AG04450 (cell line): Measurements from ENCODE around the gene MYO1A. TPM values are rescaled to one million over a fixed set of nuclear protein-coding genes. Genes with fewer than 3 reads are reported as not detected.

ENCODE experiments used
- CTCF ChIA-PET: fragments of 300-600, 350-600 bp; formaldehyde crosslinking; extraction: SDS; loops from one replicate; lab custom pipeline; 2022; ENCODE audit warnings: antibody characterized with exemption, inconsistent platforms; lab: Charles Lee
- POLR2A ChIA-PET: fragments of 350-600 bp; formaldehyde crosslinking; extraction: SDS; loops from one replicate; lab custom pipeline; 2021; ENCODE audit warnings: antibody characterized with exemption, inconsistent platforms; lab: Yijun Ruan, JAX
- DNase-seq: peaks from one replicate; pipeline ENCODE4 v3.0.0-alpha.2; 2011; ENCODE audit warnings: low read depth, low spot score
- H3K27ac ChIP-seq: one replicate; pipeline ENCODE4 v1.5.1; 2012; ENCODE audit warnings: low read depth, low read length, control low read depth
- H3K27me3 ChIP-seq: one replicate; pipeline ENCODE4 v1.6.0; 2012; ENCODE audit warnings: low read length; ENCODE audit not compliant: control insufficient read depth, insufficient read depth
- H3K4me3 ChIP-seq: 2 replicates; pipeline ENCODE4 v1.5.1; 2011; ENCODE audit warnings: mild to moderate bottlenecking, low read depth, low read length, control low read depth
- H3K9me3 ChIP-seq: 2 replicates; pipeline ENCODE4 v1.5.1; 2012; ENCODE audit warnings: low read length; ENCODE audit not compliant: control insufficient read depth, insufficient read depth
- polyA plus RNA-seq: library from polyadenylated mRNA; depleted of rRNA; stranded (reverse); fragments of >200 nt; gene quantifications from 2 replicates; pipeline ENCODE4 v1.2.3, GENCODE V29; 2011
- TF ChIP-seq, protein P1 (sequence below): IDR thresholded peaks from 2 replicates; pipeline ENCODE4 v1.5.1; 2011; ENCODE audit warnings: low read depth, low read length, control low read depth, inconsistent platforms

MYO1A gene
- polyA plus RNA-seq, 1 experiment: not detected

DNA sequence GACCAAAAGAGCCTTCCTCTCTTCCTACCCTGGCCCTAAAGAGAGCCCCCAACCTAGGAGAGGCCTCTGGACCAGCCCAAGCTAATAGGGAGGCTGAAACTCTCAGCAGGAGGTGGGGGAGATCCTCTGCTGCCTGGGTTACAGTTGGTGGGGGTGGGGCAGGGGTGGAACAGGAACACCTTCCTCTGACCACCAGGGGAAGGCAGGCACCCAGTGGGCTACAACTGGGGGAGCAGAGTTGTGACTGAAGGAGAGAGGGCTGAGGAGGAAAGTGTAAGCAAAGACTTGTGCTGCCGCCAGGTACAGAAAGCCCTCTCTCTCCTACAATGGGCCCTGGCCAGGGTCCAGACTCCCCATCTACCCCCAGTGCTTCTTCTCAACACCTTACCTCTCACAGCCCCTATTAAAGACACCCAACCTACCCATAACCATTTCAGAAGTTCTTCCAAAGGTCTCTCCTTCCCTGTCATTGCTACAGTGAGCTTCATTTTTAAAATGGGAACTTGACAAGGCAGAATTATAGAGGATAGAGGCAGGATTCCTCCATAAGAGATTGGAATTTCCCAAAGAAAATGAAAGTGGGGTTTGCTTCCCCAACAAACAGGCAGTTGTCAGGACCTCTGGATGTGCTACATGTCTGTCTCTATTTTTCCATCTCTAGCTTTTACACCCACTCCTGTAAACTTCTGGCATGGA, 1.4 kb downstream of the MYO1A start:
- ChIA-PET POLR2A (no interaction called here), CTCF (interaction anchor here (1.1 to 1.9 kb wide), 5 partner anchors 12 to 47 kb away, joined by 3 to 9 read pairs (median 5); no protein-coding TSS in a partner anchor)
- peaks cover 15% of the 10 kb centered on the region for H3K27me3 ChIP-seq

DNA sequence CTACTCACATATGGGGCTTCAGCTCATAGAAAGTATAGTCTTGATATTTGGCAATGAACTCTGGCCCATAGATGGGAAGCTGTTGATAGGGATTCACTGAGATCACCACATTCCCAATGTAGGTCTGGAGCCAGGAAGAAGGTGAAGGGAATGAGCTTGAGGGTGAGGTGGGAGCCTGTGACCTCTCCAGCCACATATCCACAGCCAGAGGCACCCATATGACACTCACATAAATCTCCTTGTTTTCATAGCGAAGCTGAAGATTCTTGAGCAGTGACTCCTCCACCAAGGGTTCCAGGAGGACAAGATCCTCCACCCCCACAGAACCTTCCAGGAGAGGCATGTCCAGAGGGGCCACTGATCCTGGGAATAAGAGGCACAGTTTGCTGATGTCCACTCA, 1.9 kb downstream of the MYO1A start:
- CTCF ChIA-PET: interaction anchor here (1.1 to 1.9 kb wide), 4 partner anchors 13 to 47 kb away, joined by 3 to 8 read pairs (median 4); no protein-coding TSS in a partner anchor
- DNase-seq: no peak
- Histone ChIP-seq H3K9me3 (no peaks in the 10 kb centered on the region), H3K4me3 (no peak overlapping the region), H3K27ac (no peak overlapping the region), H3K27me3 (peaks cover 17% of the 10 kb centered on the region)
- TF ChIP-seq, protein P1, sequence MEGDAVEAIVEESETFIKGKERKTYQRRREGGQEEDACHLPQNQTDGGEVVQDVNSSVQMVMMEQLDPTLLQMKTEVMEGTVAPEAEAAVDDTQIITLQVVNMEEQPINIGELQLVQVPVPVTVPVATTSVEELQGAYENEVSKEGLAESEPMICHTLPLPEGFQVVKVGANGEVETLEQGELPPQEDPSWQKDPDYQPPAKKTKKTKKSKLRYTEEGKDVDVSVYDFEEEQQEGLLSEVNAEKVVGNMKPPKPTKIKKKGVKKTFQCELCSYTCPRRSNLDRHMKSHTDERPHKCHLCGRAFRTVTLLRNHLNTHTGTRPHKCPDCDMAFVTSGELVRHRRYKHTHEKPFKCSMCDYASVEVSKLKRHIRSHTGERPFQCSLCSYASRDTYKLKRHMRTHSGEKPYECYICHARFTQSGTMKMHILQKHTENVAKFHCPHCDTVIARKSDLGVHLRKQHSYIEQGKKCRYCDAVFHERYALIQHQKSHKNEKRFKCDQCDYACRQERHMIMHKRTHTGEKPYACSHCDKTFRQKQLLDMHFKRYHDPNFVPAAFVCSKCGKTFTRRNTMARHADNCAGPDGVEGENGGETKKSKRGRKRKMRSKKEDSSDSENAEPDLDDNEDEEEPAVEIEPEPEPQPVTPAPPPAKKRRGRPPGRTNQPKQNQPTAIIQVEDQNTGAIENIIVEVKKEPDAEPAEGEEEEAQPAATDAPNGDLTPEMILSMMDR: no peak
- POLR2A ChIA-PET: no interaction called here

More for the DNA sequence above, 1.4 kb downstream of the MYO1A start:
- no peak for DNase-seq
- TF ChIP-seq, protein P1: no peak
- Histone ChIP-seq H3K9me3 (no peaks in the 10 kb centered on the region), H3K27ac (no peak overlapping the region), H3K4me3 (no peak overlapping the region)

DNA sequence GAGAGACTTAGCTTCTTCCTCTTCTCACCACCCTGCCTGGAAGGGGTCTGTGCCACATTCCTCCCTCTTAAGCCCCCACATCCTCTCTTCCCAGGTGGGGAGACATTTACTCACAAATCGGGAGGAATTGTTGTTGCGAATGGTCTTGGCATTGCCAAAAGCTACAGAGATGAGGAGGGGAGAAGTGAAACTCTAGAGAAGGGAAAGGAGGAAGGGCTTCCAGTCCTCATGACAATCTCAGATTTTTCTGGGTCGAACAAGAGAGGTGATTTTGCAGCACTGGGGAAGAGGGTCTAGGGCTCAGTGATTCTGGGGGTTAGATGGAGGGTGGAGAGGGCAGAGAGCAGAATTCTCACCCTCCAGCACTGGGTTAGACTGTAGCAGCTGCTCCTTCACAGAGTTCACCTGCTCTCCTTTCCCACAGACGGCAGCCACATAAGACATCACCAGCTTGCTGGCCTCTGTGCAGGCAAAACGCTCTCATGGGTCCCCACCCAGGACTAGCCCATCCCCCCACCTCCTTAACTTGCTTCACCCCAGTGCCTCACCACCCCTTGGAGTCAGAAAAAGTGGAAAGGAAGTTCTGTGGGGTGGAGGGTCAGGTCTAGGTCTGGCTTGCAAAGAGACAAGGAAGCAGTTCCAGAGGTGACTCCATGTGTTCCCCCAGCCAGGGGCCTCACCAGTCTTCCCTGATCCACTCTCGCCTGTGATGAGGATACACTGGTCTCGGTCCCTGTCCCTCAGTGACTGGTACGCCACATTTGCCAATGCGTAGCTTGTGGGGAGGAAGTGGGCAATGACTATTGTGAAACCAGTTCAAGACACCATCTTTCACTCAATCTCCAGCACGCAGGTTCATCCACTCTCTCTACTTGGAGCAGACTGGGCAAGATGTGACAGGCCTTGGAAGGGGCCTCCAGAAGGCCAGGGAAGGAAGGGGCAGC, 2.7 kb downstream of the MYO1A start:
- Histone ChIP-seq H3K9me3 (no peaks in the 10 kb centered on the region), H3K4me3 (no peak overlapping the region), H3K27me3 (peaks cover 18% of the 10 kb centered on the region), H3K27ac (no peak overlapping the region)
- POLR2A ChIA-PET: no interaction called here
- TF ChIP-seq, protein P1: no peak
- DNase-seq: no peak
- CTCF ChIA-PET: interaction anchor here (1.1 to 1.9 kb wide), 3 partner anchors 14 to 46 kb away, joined by 3 to 8 read pairs (median 5); no protein-coding TSS in a partner anchor

DNA sequence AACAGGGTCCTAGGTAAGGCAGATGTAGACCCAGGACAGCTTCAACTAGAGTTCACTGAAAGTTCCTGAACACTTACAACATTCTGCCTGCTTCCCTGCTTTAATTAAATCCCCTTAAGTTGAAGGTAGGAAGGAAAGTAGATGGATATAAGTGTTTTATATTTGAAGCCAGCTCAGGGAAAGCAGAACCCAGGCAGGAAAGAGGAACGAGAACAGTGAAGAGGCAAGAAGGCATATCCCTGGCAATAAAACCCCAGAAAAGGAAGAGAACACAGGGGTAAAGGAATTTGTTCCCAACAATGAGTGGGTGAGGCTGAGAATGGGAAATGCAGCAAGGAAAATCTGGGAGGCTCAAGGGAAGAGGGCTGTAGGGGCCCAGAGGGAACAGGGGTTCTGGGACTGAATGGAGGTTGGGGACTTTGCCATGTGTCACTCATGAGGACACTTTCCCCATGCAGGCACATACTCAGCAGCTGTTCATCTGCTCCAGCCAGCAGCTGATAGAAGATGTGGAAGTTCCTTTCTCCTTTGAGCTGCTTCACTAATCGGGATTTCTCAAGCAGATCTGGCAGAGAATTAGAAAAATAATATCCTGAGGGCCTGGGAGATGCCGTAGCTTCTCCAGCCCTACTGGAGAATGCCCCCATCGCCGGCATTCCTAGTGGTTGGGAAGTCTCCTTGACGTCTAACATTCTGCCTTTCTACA, 3.7 kb downstream of the MYO1A start:
- Histone ChIP-seq H3K27me3 (peaks cover 23% of the 10 kb centered on the region), H3K9me3 (no peaks in the 10 kb centered on the region), H3K27ac (no peak overlapping the region), H3K4me3 (no peak overlapping the region)
- no peak for DNase-seq
- ChIA-PET CTCF (no interaction called here), POLR2A (no interaction called here)
- TF ChIP-seq, protein P1: no peak
